ENCODE results near the gene WNT6.
"Not testable (repeated sequence)": the region's sequence is repeated elsewhere in the genome, so short reads cannot be mapped to it uniquely, and the experiment has no call there.

WNT6 gene

GRCh38 chr2:218830526-218831306 lies 28.9 kb upstream of the WNT6 start:
- H3K4me3 ChIP-seq (ENCODE audit: low read depth, low read length) = no peak overlapping the region

DNA sequence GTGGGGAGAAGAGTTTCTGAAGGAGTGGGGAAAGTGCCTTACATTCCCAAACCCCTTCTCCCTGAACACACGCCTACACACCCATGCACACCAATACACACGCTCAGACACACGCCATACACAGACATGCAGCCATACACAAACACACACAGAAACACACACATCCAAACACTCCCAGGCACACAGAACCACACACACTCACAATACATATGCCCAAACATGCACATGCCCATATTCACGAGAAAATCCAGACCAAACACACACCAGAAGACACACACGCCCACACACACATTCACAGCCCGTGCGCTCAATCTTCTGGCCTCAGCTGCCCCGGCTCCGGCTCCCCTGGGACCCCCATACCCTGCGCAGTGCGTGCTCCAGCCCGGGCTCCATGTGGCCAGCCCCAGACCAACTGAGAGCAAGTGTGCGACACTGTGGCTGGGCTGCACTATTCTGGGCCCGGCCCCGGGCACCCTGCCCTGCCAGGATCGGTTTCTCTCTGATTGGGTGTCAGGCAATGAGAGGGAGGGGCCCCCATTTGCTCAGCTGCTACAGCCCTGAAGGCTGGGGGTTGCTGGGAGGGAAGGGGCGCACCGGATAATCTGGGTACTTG lies 28.1 kb upstream of the WNT6 start, which contains the start of gene PRKAG3:
PRKAG3 (minus strand) TSS at position 426 of the 613 bp plus-strand sequence.
- no peak within 1 kb of the TSS for H3K4me3 ChIP-seq (ENCODE audit: low read depth, low read length)

GRCh38 chr2:218832081-218832480 lies 27.5 kb upstream of the WNT6 start:
- no peak overlapping the region for H3K4me3 ChIP-seq (ENCODE audit: low read depth, low read length)

- H3K4me3 ChIP-seq (ENCODE audit: low read depth, low read length) = no peak overlapping the region
Observed at GRCh38 chr2:218832520-218832919, 27.1 kb upstream of the WNT6 start.

GRCh38 chr2:218833023-218833609 lies 26.5 kb upstream of the WNT6 start:
- no peak overlapping the region for H3K4me3 ChIP-seq (ENCODE audit: low read depth, low read length)

DNA sequence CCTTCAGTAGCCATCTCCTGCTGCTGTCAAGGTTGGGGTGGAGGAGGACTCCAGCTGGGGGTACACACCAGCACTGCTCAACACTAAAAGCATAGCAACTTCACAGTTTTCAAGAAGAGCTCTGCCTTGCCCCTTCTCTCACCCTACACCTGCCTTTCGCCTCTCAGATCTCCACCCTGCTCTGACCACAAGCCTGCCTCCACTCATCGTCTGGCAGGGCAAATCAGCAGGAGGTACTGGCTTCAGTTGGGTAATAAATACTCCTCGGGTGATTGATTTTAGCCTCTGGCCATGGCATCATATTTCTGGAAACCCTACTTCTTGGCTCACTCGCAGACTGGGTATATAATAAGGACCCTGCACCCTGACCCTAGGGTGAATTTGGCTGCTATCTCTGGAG lies 24.9 kb upstream of the WNT6 start:
- H3K4me3 ChIP-seq (ENCODE audit: low read depth, low read length) = no peak overlapping the region

DNA sequence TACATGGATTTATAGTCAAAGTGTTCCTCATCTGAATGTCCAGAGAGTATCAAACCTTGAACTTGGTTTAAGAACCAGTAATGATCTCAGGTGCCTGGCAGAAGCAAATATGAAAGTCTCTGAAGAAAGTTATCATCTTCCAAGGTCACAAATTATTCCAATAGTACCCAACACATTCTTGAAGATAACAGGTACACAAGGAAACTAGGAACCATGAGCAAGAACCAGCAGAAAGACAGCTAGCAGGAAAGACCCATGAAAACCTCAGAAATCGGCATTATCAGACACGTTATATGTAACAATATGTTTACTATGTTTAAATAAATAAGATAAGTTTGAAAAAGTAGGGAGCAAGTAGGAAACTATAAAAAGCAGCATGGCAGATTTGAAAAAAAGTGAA lies 22.1 kb upstream of the WNT6 start:
- H3K4me3 ChIP-seq (ENCODE audit: low read depth, low read length) = no peak overlapping the region

DNA sequence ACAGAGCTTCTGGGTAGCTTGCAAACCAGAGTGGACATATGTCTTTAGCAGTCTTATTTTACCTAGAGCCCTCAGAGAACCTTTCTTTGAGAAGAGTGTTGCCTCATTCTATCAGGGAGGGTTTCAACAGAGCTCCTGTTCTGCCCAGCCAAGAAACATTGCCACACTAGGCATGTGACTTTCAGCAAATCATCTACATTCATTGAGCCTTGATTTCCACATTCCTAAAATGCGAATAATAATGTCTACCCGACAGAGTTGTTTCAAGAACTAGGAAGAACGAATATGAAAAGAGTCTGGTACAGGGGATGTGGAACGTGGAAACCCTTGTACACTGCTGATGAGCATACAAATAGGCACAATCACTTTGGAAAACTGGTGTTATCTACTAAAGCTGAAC lies 20.2 kb upstream of the WNT6 start:
- no peak overlapping the region for H3K4me3 ChIP-seq (ENCODE audit: low read depth, low read length)

DNA sequence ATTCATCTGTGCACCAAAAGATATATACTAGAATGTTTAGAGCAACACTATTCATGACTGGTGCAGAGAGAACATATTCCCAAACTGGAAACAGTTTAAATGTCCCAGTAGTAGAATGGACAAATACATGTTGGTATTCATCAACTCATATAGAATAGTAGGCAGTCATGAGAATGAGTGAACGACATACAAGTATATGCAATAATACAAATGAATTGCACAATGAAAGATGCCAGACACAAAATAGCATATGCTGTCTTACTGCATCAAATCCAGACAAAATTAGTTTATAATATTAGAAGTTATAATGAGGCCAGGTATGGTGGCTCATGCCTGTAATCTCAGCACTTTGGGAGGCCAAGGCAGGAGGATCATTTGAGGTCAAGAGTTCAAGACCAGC lies 19.7 kb upstream of the WNT6 start:
- no peak overlapping the region for H3K4me3 ChIP-seq (ENCODE audit: low read depth, low read length)

GRCh38 chr2:218844334-218844733 lies 15.3 kb upstream of the WNT6 start:
- not testable (repeated sequence) for H3K4me3 ChIP-seq (ENCODE audit: low read depth, low read length)

DNA sequence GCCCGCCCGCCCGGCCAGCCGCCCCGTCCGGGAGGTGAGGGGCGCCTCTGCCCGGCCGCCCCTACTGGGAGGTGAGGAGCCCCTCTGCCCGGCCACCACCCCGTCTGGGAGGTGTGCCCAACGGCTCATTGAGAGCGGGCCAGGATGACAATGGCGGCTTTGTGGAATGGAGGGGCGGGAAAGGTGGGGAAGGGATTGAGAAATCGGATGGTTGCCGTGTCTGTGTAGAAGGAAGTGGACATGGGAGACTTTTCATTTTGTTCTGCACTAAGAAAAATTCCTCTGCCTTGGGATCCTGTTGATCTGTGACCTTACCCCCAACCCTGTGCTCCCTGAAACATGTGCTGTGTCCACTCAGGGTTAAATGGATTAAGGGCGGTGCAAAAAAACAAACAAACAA lies 12.6 kb upstream of the WNT6 start:
- H3K4me3 ChIP-seq (ENCODE audit: low read depth, low read length) = not testable (repeated sequence)

DNA sequence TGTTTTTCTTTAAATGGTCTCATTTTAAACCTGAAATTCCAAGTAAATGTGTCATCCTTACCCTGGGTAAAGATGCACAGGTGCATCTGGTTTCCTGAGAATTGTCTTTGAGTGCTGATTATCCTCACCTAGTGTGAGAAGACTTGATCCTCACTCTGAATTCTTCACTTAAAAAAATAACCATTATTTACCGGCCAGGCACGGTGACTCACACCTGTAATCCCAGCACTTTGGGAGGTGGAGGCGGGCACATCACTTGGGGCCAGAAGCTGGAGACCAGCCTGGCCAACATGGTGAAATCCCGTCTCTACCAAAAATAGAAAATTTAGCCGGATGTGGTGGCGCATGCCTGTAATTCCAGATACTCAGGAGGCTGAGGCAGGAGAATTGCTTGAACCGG lies 9.9 kb upstream of the WNT6 start:
- no peak overlapping the region for H3K4me3 ChIP-seq (ENCODE audit: low read depth, low read length)

DNA sequence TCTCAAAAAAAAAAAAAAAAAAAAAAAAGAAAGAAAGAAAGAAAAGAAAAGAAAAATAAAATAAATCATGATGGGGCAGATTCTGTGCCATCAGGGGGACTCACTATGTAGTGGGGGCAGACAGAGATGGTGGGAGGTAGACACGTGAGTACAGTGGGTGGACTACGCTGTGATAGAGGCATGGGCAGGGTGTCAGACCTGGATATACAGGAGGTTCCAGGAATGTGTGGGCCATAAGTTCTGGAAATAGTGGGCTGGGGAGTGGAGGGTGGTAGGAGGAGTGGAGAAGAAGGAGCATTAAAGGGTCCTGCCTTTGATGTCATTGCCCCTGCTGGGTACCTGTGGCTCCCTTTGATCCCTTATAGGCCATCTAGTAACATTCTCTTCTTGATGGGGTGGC lies 8.8 kb upstream of the WNT6 start:
- no peak overlapping the region for H3K4me3 ChIP-seq (ENCODE audit: low read depth, low read length)

DNA sequence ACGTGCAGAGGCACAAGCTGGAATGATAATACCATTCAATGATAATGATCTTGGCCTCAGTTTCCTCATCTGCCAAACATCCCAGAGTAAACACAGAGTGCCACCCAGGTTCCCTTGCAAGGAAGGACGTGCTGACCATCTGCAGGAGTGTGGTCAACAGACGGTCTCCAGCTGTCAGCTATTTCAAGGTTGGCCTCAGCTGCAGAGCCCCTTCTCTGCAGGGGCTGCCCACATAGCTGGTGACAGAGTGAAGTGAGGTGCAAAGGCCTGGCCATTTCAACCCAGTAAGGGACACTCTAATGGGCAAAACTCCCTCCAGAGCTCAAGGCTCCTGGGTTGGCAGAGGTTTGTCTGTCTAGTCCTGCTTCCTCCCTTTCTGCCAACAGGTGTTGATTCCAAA lies 8.3 kb upstream of the WNT6 start:
- no peak overlapping the region for H3K4me3 ChIP-seq (ENCODE audit: low read depth, low read length)

DNA sequence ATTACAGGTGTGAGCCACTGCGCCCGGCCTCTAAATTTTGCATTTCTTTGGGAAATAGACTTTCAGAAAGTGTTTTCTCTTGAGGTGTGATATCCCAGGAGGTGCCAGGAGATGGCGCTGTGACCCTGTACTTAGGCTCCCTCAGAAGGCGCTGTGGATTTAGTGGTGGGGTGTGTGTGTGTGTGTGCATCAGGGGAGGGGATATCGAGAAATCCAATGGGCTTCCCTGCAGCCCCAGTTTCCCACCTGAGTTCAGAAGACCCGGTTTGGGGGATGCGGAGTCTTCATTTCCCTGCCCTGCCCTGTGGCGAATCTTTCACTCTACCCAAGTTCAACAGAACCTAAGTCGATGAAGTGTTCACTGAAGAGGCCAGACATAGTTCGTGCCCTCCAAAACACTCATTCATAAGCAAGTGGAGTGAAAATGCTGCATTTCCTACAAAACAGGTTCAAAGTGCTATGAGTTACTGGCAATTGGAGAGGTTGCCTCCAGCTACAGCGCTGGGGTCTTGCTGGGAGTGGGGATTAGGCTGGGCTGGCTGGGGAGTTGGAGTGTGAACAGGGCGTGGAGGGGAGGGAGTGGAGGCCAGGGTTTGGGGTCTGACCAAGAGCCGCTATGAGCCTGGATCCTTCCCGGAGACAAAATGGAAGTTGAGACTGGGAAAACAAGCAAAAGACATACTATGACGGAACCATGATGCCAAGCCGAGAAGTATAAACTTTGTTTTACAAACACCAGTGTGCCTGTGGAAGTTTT lies 6.5 kb upstream of the WNT6 start:
- no peak overlapping the region for H3K4me3 ChIP-seq (ENCODE audit: low read depth, low read length)

GRCh38 chr2:218853766-218854165 lies 5.8 kb upstream of the WNT6 start:
- no peak overlapping the region for H3K4me3 ChIP-seq (ENCODE audit: low read depth, low read length)

DNA sequence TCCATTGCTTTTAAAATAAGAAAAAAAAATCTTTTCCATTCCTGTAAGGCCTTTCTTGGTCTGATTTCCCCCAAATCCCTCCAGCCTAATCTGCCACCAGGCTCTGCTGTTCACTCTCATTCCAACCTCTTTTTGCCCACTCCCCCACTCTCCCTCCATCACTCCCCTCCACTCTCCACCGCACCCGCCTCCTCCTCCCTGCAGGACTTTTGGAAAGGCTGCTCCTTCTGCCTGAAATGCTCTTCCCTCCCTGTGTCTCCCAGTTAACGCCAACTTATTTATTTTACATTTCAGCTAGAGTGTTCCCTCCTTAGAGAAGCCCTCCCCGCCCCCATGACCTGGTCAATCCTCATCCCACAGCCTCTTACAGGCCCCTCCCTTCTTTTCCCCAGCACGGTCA lies 4.7 kb upstream of the WNT6 start:
- no peak overlapping the region for H3K4me3 ChIP-seq (ENCODE audit: low read depth, low read length)

DNA sequence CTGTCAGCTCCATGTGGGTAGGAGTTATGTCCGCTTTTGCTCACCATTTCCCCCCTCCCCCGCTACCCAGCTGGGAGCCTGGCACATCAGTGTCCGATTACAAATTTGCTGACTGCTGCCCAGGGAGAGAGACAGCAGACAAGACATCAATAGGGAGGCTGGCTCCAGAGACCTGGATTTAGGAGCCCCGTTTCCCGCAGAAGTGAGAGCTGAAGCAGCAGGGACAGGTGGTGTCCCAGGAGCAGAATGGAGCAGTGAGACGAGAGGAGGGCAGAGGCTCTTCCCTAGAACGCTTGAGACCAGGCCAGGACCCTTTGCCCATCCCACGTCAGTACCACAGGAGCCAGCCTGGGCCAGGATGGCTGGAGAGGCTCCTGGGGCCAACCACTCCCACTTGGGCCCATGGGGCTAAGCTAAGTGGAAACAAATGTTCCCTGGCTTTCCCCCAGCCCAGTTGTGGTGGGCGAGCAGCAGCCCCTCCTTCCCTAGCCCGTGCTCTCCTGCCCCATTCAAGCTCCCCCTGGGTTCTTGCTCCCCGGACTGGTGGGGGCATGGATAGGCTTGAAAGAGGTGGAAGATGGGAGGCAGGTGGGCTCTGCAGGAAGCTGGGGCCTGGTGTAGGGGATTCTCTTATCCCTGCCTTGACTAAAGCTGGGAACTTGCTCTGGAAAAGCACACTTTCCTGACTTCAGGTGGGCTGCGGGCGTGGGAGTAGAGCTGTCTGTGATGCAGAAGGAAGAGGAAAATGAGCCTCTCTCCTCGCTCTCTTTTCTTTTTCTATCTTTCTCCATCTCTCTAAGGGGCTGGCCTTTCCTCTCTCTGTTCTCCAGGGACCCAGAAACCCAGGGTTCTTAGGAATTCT lies 4.1 kb upstream of the WNT6 start:
- H3K4me3 ChIP-seq (ENCODE audit: low read depth, low read length) = no peak overlapping the region

DNA sequence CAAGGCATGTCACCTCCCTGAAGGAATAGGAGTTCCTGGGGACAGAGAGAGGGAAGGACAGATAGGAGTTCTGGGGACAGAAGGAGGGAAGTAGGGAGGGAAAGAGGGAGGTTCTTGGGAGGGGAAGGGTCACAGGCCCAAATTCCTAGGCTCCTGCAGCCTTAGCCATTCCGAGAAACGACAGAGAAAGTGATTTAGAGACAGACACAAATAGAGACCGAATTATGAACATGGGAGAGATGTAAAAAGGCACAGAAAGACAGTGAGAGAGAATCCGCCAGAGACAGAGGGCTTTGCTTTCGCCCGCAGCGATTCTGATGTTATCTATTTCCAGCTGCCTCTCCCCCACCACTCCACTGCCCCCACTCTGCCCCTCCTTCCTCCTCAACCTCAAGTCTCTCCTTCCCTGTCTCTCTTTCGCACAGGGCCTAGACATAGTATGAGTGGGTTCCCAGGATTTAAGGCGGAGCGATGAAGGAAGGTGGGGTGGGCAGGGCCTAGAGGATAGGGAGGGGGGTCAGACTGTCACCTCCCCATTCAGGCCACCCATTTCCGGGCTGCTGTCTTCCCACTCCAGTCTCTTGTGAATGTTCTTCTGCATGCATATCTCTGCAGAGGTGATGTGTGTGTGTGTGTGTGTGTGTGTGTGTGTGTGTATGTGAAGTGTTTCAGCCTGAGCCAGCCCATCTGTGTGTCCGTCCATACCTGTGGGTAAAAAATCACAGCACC lies 3.3 kb upstream of the WNT6 start:
- H3K4me3 ChIP-seq (ENCODE audit: low read depth, low read length) = no peak overlapping the region

DNA sequence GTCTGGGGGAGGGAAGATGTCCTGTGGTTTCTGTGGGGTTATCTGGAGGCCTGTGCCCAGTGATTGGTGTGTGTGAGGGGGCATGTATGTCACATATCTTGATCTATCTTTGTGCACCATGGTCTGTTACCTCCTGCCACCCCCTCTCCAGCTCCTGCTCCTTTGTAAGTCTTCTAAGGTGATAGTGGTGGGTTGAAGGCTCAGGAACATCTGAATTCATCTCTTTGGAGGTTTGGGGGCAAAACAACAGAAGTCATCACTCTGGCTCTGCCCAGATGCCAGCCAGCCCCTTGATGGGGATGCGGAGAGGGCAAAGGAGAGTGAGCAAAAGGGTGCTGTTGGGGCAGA lies 2.7 kb upstream of the WNT6 start:
- H3K4me3 ChIP-seq (ENCODE audit: low read depth, low read length) = no peak overlapping the region

All from iPS-11a (cell line).